IMR-90 (cell line): Measurements from ENCODE around the gene ARHGAP12. TPM values are rescaled to one million over a fixed set of nuclear protein-coding genes. Genes with fewer than 3 reads are reported as not detected.

Experiments
- ATAC-seq: fragments of 200-7000 bp; cut with Tn5 transposase; 2 replicates; pipeline ENCODE4 v1.9.1; 2020; ENCODE audit warnings: low read depth, mild to moderate bottlenecking, moderate library complexity
- BruUV-seq: library from RNA; stranded (reverse); fragments of 400-500 nt; replicated peaks from 2 replicates; lab custom pipeline; 2021; lab: Mats Ljungman, UMichigan
- CTCF ChIA-PET: fragments of 300-600 bp; formaldehyde crosslinking; extraction: SDS; loops from one replicate; lab custom pipeline; 2021; ENCODE audit warnings: antibody characterized with exemption; lab: Yijun Ruan, JAX
- POLR2A ChIA-PET: fragments of 300-600 bp; sonication (Branson Sonifier 250); formaldehyde crosslinking; loops from one replicate; lab custom pipeline; 2022; ENCODE audit warnings: antibody characterized with exemption; ENCODE audit not compliant: unreplicated experiment; lab: Charles Lee
- DNase-seq: peaks from one replicate; pipeline ENCODE4 v3.0.0; 2013
- H2AFZ ChIP-seq: replicated peaks from 2 replicates; pipeline ENCODE3; 2013; ENCODE audit warnings: low read length, mild to moderate bottlenecking; ENCODE audit not compliant: poor library complexity
- H2AK5ac ChIP-seq: 2 replicates; pipeline ENCODE4 v1.6.1; 2013; ENCODE audit warnings: low read depth, low read length, inconsistent platforms
- H2AK9ac ChIP-seq: replicated peaks from 2 replicates; pipeline ENCODE3; 2013; ENCODE audit warnings: mild to moderate bottlenecking, low read depth, low read length, moderate library complexity; ENCODE audit not compliant: poor library complexity
- H2BK120ac ChIP-seq: 2 replicates; pipeline ENCODE4 v1.6.1; 2013; ENCODE audit warnings: low read depth, low read length, inconsistent platforms
- H2BK15ac ChIP-seq: 3 replicates; pipeline ENCODE4 v1.6.1; 2013; ENCODE audit warnings: low read depth, low read length, inconsistent platforms
- H2BK20ac ChIP-seq: 2 replicates; pipeline ENCODE4 v1.6.1; 2013; ENCODE audit warnings: low read depth, mild to moderate bottlenecking, inconsistent platforms, low read length, moderate library complexity
- H2BK5ac ChIP-seq: 2 replicates; pipeline ENCODE4 v1.6.1; 2013; ENCODE audit warnings: mild to moderate bottlenecking, low read depth, low read length, inconsistent platforms; ENCODE audit not compliant: poor library complexity, severe bottlenecking
- H3K14ac ChIP-seq: replicated peaks from 2 replicates; pipeline ENCODE4 v1.6.1; 2013; ENCODE audit warnings: low read depth, low read length, inconsistent platforms
- H3K18ac ChIP-seq: 2 replicates; pipeline ENCODE4 v1.6.1; 2013; ENCODE audit warnings: low read depth, low read length, control low read depth
- H3K23ac ChIP-seq: 2 replicates; pipeline ENCODE4 v1.6.1; 2013; ENCODE audit warnings: low read depth, low read length, inconsistent platforms
- H3K27ac ChIP-seq: 2 replicates; pipeline ENCODE4 v1.5.1; 2013; ENCODE audit warnings: mild to moderate bottlenecking, control low read depth, low read length; ENCODE audit not compliant: insufficient read depth
- H3K27me3 ChIP-seq: 2 replicates; pipeline ENCODE4 v1.6.1; 2013; ENCODE audit warnings: low read length; ENCODE audit not compliant: control insufficient read depth, insufficient read depth
- H3K36me3 ChIP-seq: 2 replicates; pipeline ENCODE4 v1.6.1; 2013; ENCODE audit warnings: low read length, mixed read lengths; ENCODE audit not compliant: control insufficient read depth, insufficient read depth
- H3K4ac ChIP-seq: 2 replicates; pipeline ENCODE4 v1.6.1; 2013; ENCODE audit warnings: low read depth, low read length, inconsistent platforms
- H3K4me1 ChIP-seq: 2 replicates; pipeline ENCODE4 v1.6.1; 2013; ENCODE audit warnings: low read length, mixed read lengths; ENCODE audit not compliant: control insufficient read depth, insufficient read depth
- H3K4me2 ChIP-seq: 2 replicates; pipeline ENCODE4 v1.6.1; 2013; ENCODE audit warnings: low read depth, mild to moderate bottlenecking, control low read depth, low read length, moderate library complexity
- H3K4me3 ChIP-seq: 2 replicates; pipeline ENCODE4 v1.5.1; 2013; ENCODE audit warnings: low read depth, mild to moderate bottlenecking, control low read depth, low read length, moderate library complexity; ENCODE audit not compliant: insufficient read depth
- H3K56ac ChIP-seq: 2 replicates; pipeline ENCODE4 v1.6.1; 2013; ENCODE audit warnings: low read length, inconsistent platforms; ENCODE audit not compliant: insufficient read depth; ENCODE audit errors: extremely low read depth
- H3K79me1 ChIP-seq, 2 experiments: 2 replicates each; pipeline ENCODE4 v1.6.1; 2013; ENCODE audit warnings: low read length in 2 of 2, inconsistent platforms in 1 of 2, low read depth in 1 of 2
- H3K9ac ChIP-seq: 2 replicates; pipeline ENCODE4 v1.6.1; 2013; ENCODE audit warnings: low read depth, low read length, control low read depth
- H3K9me1 ChIP-seq: 2 replicates; pipeline ENCODE4 v1.6.1; 2013; ENCODE audit warnings: low read length, inconsistent platforms; ENCODE audit not compliant: insufficient read depth
- H3K9me3 ChIP-seq: 2 replicates; pipeline ENCODE4 v1.6.1; 2013; ENCODE audit warnings: low read length; ENCODE audit not compliant: control insufficient read depth, insufficient read depth
- H4K20me1 ChIP-seq: 2 replicates; pipeline ENCODE4 v1.6.1; 2013; ENCODE audit warnings: low read length, inconsistent platforms; ENCODE audit not compliant: insufficient read depth
- H4K5ac ChIP-seq: 2 replicates; pipeline ENCODE4 v1.6.1; 2013; ENCODE audit warnings: mild to moderate bottlenecking, low read depth, low read length, control low read depth
- H4K8ac ChIP-seq, 2 experiments: 2 replicates each; pipeline ENCODE4 v1.6.1; 2013; ENCODE audit warnings: low read depth in 2 of 2, low read length in 2 of 2, control low read depth in 1 of 2, inconsistent platforms in 1 of 2
- H4K91ac ChIP-seq: 2 replicates; pipeline ENCODE4 v1.6.1; 2013; ENCODE audit warnings: low read depth, low read length, inconsistent platforms; ENCODE audit not compliant: insufficient read depth
- BHLHE40 ChIP-seq: fragments of 150-350 bp; IDR thresholded peaks from 2 replicates; pipeline ENCODE4 v1.6.1; 2016; ENCODE audit warnings: mild to moderate bottlenecking, low read depth, low read length
- CEBPB ChIP-seq: IDR thresholded peaks from 2 replicates; pipeline ENCODE4 v1.6.1; 2012; ENCODE audit warnings: low read depth, low read length, improper control_type of control experiment
- CHD1 ChIP-seq: IDR thresholded peaks from 2 replicates; pipeline ENCODE4 v1.6.1; 2012; ENCODE audit warnings: low read depth, low read length, improper control_type of control experiment
- ELK1 ChIP-seq: fragments of 150-350 bp; IDR thresholded peaks from 2 replicates; pipeline ENCODE4 v1.6.1; 2016; ENCODE audit warnings: low read depth, mild to moderate bottlenecking, low read length, moderate library complexity, borderline replicate concordance
- MAZ ChIP-seq: IDR thresholded peaks from 2 replicates; pipeline ENCODE4 v1.6.1; 2012; ENCODE audit warnings: low read depth, mild to moderate bottlenecking, low read length, improper control_type of control experiment, moderate library complexity, borderline replicate concordance
- NFE2L2 ChIP-seq: fragments of 150-350 bp; IDR thresholded peaks from 2 replicates; pipeline ENCODE4 v1.6.1; 2016; ENCODE audit warnings: low read depth, mild to moderate bottlenecking, low read length
- RAD21 ChIP-seq: IDR thresholded peaks from 2 replicates; pipeline ENCODE4 v1.6.1; 2012; ENCODE audit warnings: low read length, improper control_type of control experiment
- RCOR1 ChIP-seq: IDR thresholded peaks from 2 replicates; pipeline ENCODE4 v1.6.1; 2012; ENCODE audit warnings: mild to moderate bottlenecking, low read length, improper control_type of control experiment; ENCODE audit not compliant: insufficient replicate concordance
- RFX5 ChIP-seq: IDR thresholded peaks from 2 replicates; pipeline ENCODE4 v1.8.0; 2012; ENCODE audit warnings: low read depth, mild to moderate bottlenecking, low read length, moderate library complexity
- SMC3 ChIP-seq: fragments of 150-350 bp; IDR thresholded peaks from 2 replicates; pipeline ENCODE4 v1.6.1; 2016; ENCODE audit warnings: low read depth, mild to moderate bottlenecking, antibody characterized with exemption, low read length, moderate library complexity
- USF2 ChIP-seq: fragments of 150-350 bp; IDR thresholded peaks from 2 replicates; pipeline ENCODE4 v1.6.1; 2017; ENCODE audit warnings: mild to moderate bottlenecking, antibody characterized with exemption, low read length, low read depth
- WGBS, 2 experiments: methylation state at CpG; one replicate each; pipeline versions ENCODE4 v1.1.5 to v1.1.7; 2013; ENCODE audit warnings: missing lambda C conversion rate in 2 of 2; ENCODE audit not compliant: insufficient read length in 1 of 2; ENCODE audit errors: extremely low coverage in 2 of 2; 5-methylcytosine and 5-hydroxymethylcytosine counted together
- dilution Hi-C: fragments of 300-500 bp; cut with HindIII; formaldehyde crosslinking; loops from one replicate; pipeline ENCODE4 v1.14.3; 2018; ENCODE audit warnings: low sequenced_read_pairs; ENCODE audit not compliant: unreplicated experiment
- in situ Hi-C: fragments of 300-500 bp; cut with MboI; formaldehyde crosslinking; loops from 3 replicates; pipeline ENCODE4 v1.14.3; 2019; ENCODE audit warnings: low sequenced_read_pairs, inconsistent platforms, mixed read lengths
- intact Hi-C: fragments of 100-400 bp; cut with micrococcal nuclease; formaldehyde crosslinking; loops from 2 replicates; pipeline ENCODE4 v1.10.0; 2022
- polyA plus RNA-seq, 3 experiments: library from polyadenylated mRNA; depleted of rRNA; stranded (reverse); fragments of >200 nt; gene quantifications; 2 replicates each; pipeline ENCODE4 v1.2.3, GENCODE V29; 2012; ENCODE audit warnings: low replicate concordance in 1 of 3
- total RNA-seq: library from RNA; depleted of rRNA; stranded (reverse); fragments of >200 nt; gene quantifications from 2 replicates; pipeline ENCODE4 v1.2.3, GENCODE V29; 2012

ARHGAP12 gene
- total and polyA plus RNA-seq, 2 of the 4 experiments (the other 2 are of a cell fraction): 9.0 to 28.5 TPM

GRCh38 chr10:31905586-31905985, 23.0 kb downstream of the ARHGAP12 start:
- no peak overlapping the region for H3K56ac ChIP-seq
- peaks cover 47% of the 10 kb centered on the region; the same call in 1 of the 2 replicates for H4K20me1 ChIP-seq
- CTCF ChIA-PET: no interaction called here
- BruUV-seq: no TSS peak
- H3K4me3 ChIP-seq: no peak overlapping the region
- peaks cover 42 to 88% of the 10 kb centered on the region in 2 experiments for H3K79me1 ChIP-seq
- TF ChIP-seq NFE2L2 (no peak), RAD21 (no peak), MAZ (no peak), CEBPB (no peak), ELK1 (no peak), RFX5 (no peak), RCOR1 (no peak), SMC3 (no peak), CHD1 (no peak), USF2 (no peak), BHLHE40 (no peak)
- no peak overlapping the region for H3K9ac ChIP-seq
- no peak overlapping the region for H2AK9ac ChIP-seq
- H3K23ac ChIP-seq: no peak overlapping the region
- H4K91ac ChIP-seq: no peak overlapping the region
- in situ Hi-C loops: no loop called here
- no peak overlapping the region for H3K18ac ChIP-seq
- intact Hi-C loops: loop anchor here (5.0 kb wide), 1 partner anchor 38 kb away; no protein-coding TSS in a partner anchor
- DNase-seq (no peak), ATAC-seq (0 out of 2 replicates have a peak, but pooled peaks have one; percentile 11)
- no peak overlapping the region for H2BK120ac ChIP-seq
- H3K4me1 ChIP-seq: peaks cover 5% of the 10 kb centered on the region
- no CpG with 5 or more reads among the region's 1 CpG for WGBS, 2 experiments
- H4K8ac ChIP-seq: no peak overlapping the region
- no peak overlapping the region for H2BK20ac ChIP-seq
- no peak overlapping the region for H3K4me2 ChIP-seq
- no peak overlapping the region for H3K4ac ChIP-seq
- no peak overlapping the region for H2AFZ ChIP-seq
- H3K14ac ChIP-seq: 0 out of 2 replicates have a peak overlapping the region, but pooled peaks have one; percentile 17
- H4K5ac ChIP-seq: no peak overlapping the region
- no peak overlapping the region for H2AK5ac ChIP-seq
- dilution Hi-C loops: no loop called here
- H3K9me1 ChIP-seq: peaks cover 7% of the 10 kb centered on the region
- H2BK15ac ChIP-seq: no peak overlapping the region
- no peak overlapping the region for H2BK5ac ChIP-seq
- peaks cover 9% of the 10 kb centered on the region for H3K36me3 ChIP-seq
- H3K27ac ChIP-seq: no peak overlapping the region
- H3K9me3 ChIP-seq: peaks cover 3% of the 10 kb centered on the region; the same call in 1 of the 2 replicates
- POLR2A ChIA-PET: interaction anchor here (0.5 kb wide), 1 partner anchor 40 kb away, joined by 3 read pairs; no protein-coding TSS in a partner anchor
- H3K27me3 ChIP-seq: no peaks in the 10 kb centered on the region
